BLaER1 (cell line): ENCODE results near the gene SPRR2A.
A peak's percentile ranks its signal among the peaks of the same experiment; 100 is the strongest.
"Not testable (repeated sequence)": the region's sequence is repeated elsewhere in the genome, so short reads cannot be mapped to it uniquely, and the experiment has no call there.

Experiments used
- H3K27ac ChIP-seq: shearing (Covaris generic); formaldehyde crosslinking; 2 replicates; pipeline ENCODE4 v1.8.1; 2022
- H3K27me3 ChIP-seq: shearing (Covaris generic); formaldehyde crosslinking; 2 replicates; pipeline ENCODE4 v1.8.1; 2022
- H3K36me3 ChIP-seq: shearing (Covaris generic); formaldehyde crosslinking; 2 replicates; pipeline ENCODE4 v1.8.1; 2022
- H3K4me1 ChIP-seq: shearing (Covaris generic); formaldehyde crosslinking; 2 replicates; pipeline ENCODE4 v1.8.1; 2022
- H3K4me2 ChIP-seq: shearing (Covaris generic); formaldehyde crosslinking; 2 replicates; pipeline ENCODE4 v1.8.1; 2022
- H3K4me3 ChIP-seq: shearing (Covaris generic); formaldehyde crosslinking; 2 replicates; pipeline ENCODE4 v1.8.1; 2022
- H3K9ac ChIP-seq: shearing (Covaris generic); formaldehyde crosslinking; 2 replicates; pipeline ENCODE4 v1.8.1; 2022
- H3K9me3 ChIP-seq: shearing (Covaris generic); formaldehyde crosslinking; 2 replicates; pipeline ENCODE4 v1.8.1; 2022
- H4K20me1 ChIP-seq: shearing (Covaris generic); formaldehyde crosslinking; 2 replicates; pipeline ENCODE4 v1.8.1; 2022
- Cebpa-rat ChIP-seq: shearing (Covaris generic); IDR thresholded peaks from 2 replicates; pipeline ENCODE4 v1.8.1; 2022

Gene SPRR2A

GRCh38 chr1:153028766-153029165 lies 28.5 kb downstream of the SPRR2A start:
- no peaks in the 10 kb centered on the region for H3K27me3 ChIP-seq
- H3K36me3 ChIP-seq, result no peaks in the 10 kb centered on the region
- H3K4me3 ChIP-seq, result no peak overlapping the region
- peaks cover 28% of the 10 kb centered on the region for H3K4me1 ChIP-seq
- no peak overlapping the region for H3K4me2 ChIP-seq
- TF ChIP-seq Cebpa-rat, result no peak
- H3K9ac ChIP-seq, result no peak overlapping the region
- no peak overlapping the region for H3K27ac ChIP-seq
- H4K20me1 ChIP-seq, result no peaks in the 10 kb centered on the region
- no peaks in the 10 kb centered on the region for H3K9me3 ChIP-seq

DNA sequence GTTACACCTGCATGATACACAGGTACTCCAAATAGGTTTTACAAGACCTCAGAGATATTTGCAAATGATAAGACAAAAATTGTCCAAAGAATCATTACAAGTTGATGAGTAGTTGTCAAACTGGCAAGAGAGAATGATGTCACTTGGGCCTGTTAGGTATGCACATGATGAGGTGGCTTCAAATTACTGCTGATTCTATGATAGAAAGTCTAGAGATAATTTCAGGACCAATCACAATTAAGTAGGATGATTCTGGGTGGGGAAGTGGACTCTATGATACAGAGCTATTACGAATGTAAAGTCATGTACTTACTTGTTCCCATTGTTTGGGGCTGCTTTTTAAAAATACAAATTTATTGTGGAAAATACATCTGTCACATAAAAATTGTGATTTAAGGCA lies 31.5 kb downstream of the SPRR2A start:
- Histone ChIP-seq H3K9ac (no peak overlapping the region), H3K36me3 (no peaks in the 10 kb centered on the region), H3K27me3 (no peaks in the 10 kb centered on the region), H3K4me2 (no peak overlapping the region), H3K4me3 (no peak overlapping the region), H3K4me1 (peaks cover 34% of the 10 kb centered on the region), H3K27ac (no peak overlapping the region), H3K9me3 (no peaks in the 10 kb centered on the region), H4K20me1 (no peaks in the 10 kb centered on the region)
- no peak for TF ChIP-seq Cebpa-rat

- H3K27me3 ChIP-seq, result no peaks in the 10 kb centered on the region
- H3K4me1 ChIP-seq, result peaks cover 34% of the 10 kb centered on the region
- H4K20me1 ChIP-seq, result no peaks in the 10 kb centered on the region
- H3K27ac ChIP-seq, result no peak overlapping the region
- H3K9ac ChIP-seq, result no peak overlapping the region
- H3K36me3 ChIP-seq, result no peaks in the 10 kb centered on the region
- H3K4me3 ChIP-seq, result no peak overlapping the region
- no peaks in the 10 kb centered on the region for H3K9me3 ChIP-seq
- TF ChIP-seq Cebpa-rat, result no peak
- no peak overlapping the region for H3K4me2 ChIP-seq
Measured at GRCh38 chr1:153024413-153024812, 32.9 kb downstream of the SPRR2A start.

DNA sequence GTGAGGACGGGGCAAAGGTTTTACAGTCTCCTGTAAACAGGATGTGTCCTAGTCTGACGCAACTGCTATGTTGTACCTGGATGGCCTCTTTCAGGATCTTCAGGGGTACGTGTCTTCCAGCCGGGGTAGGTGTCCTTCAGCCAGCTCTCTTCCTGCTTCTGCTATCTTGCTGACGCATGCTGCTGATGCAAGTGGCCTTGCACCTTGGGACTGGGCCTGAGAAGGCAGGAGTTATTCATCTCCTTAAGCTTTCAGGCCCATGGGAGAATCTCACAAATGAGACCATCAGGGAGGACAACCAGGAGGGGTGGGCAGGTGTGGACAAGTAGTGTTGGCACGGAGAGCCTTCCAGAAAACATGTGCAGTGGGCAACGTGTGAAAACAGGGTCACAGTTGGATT lies 34.2 kb downstream of the SPRR2A start:
- Histone ChIP-seq H3K27me3 (no peaks in the 10 kb centered on the region), H3K4me3 (no peak overlapping the region), H3K9me3 (peaks cover 11% of the 10 kb centered on the region), H3K9ac (no peak overlapping the region), H3K4me2 (peak overlapping the region; percentile 75), H3K36me3 (no peaks in the 10 kb centered on the region), H3K4me1 (peaks cover 34% of the 10 kb centered on the region), H3K27ac (peak overlapping the region; percentile 66), H4K20me1 (no peaks in the 10 kb centered on the region)
- no peak for TF ChIP-seq Cebpa-rat

- not testable (repeated sequence) for H3K4me3 ChIP-seq, H3K27me3 ChIP-seq, H3K9ac ChIP-seq, H4K20me1 ChIP-seq, H3K36me3 ChIP-seq
- Histone ChIP-seq H3K27ac (peak overlapping the region; percentile 66), H3K9me3 (peaks cover 14% of the 10 kb centered on the region), H3K4me2 (peak overlapping the region; percentile 75), H3K4me1 (peaks cover 34% of the 10 kb centered on the region)
Measured at GRCh38 chr1:153022340-153022739, 35.0 kb downstream of the SPRR2A start.

GRCh38 chr1:153021829-153022228 lies 35.5 kb downstream of the SPRR2A start:
- not testable (repeated sequence) for H4K20me1 ChIP-seq, H3K27me3 ChIP-seq, H3K4me3 ChIP-seq, H3K9ac ChIP-seq, H3K36me3 ChIP-seq
- peaks cover 34% of the 10 kb centered on the region for H3K4me1 ChIP-seq
- peaks cover 14% of the 10 kb centered on the region for H3K9me3 ChIP-seq
- H3K27ac ChIP-seq, result 0 out of 2 replicates have a peak overlapping the region, but pooled peaks have one; percentile 66
- H3K4me2 ChIP-seq, result peak overlapping the region; percentile 75

- peaks cover 11% of the 10 kb centered on the region for H3K9me3 ChIP-seq
- not testable (repeated sequence) for H3K36me3 ChIP-seq, H4K20me1 ChIP-seq, H3K4me2 ChIP-seq, H3K27me3 ChIP-seq, H3K4me1 ChIP-seq, H3K9ac ChIP-seq, H3K4me3 ChIP-seq, H3K27ac ChIP-seq
Measured at GRCh38 chr1:153011235-153011758, 46.0 kb downstream of the SPRR2A start.
